NCI-H2227 (cell line): ENCODE measurements around the gene SH3GLB1.

Experiments
- DNase-seq: peaks from one replicate; lab custom pipeline; 2025; ENCODE audit not compliant: unreplicated experiment; lab: John Stamatoyannopoulos, UW

The SH3GLB1 gene

GRCh38 chr1:86731416-86731815 lies 27.0 kb downstream of the SH3GLB1 start:
- DNase-seq = no peak

- no peak for DNase-seq
Measured at GRCh38 chr1:86733340-86733739, 29.0 kb downstream of the SH3GLB1 start.

- no peak for DNase-seq
Measured at GRCh38 chr1:86739648-86740509, 35.5 kb downstream of the SH3GLB1 start.

GRCh38 chr1:86741947-86742572 lies 37.7 kb downstream of the SH3GLB1 start:
- DNase-seq = peak; percentile 43

- no peak for DNase-seq
Measured at GRCh38 chr1:86747304-86747703, 42.9 kb downstream of the SH3GLB1 start.

GRCh38 chr1:86748622-86749373 lies 44.4 kb downstream of the SH3GLB1 start:
- no peak for DNase-seq

- no peak for DNase-seq
Measured at GRCh38 chr1:86750076-86750475, 45.7 kb downstream of the SH3GLB1 start.

- DNase-seq = no peak
Measured at GRCh38 chr1:86750530-86750929, 46.2 kb downstream of the SH3GLB1 start.

GRCh38 chr1:86751923-86752322 lies 47.5 kb downstream of the SH3GLB1 start:
- no peak for DNase-seq

- DNase-seq = no peak
Measured at GRCh38 chr1:86753700-86754099, 49.3 kb downstream of the SH3GLB1 start.

- no peak for DNase-seq
Measured at GRCh38 chr1:86754265-86754974, 50.0 kb downstream of the SH3GLB1 start.

- no peak for DNase-seq
Measured at GRCh38 chr1:86756062-86756406, 51.7 kb downstream of the SH3GLB1 start.

- DNase-seq = no peak
Measured at GRCh38 chr1:86757272-86757984, 53.1 kb downstream of the SH3GLB1 start.

- no peak for DNase-seq
Measured at GRCh38 chr1:86758570-86758969, 54.2 kb downstream of the SH3GLB1 start.

GRCh38 chr1:86760199-86760598 lies 55.8 kb downstream of the SH3GLB1 start:
- DNase-seq = no peak

GRCh38 chr1:86762336-86762735 lies 58.0 kb downstream of the SH3GLB1 start:
- DNase-seq = no peak

- no peak for DNase-seq
Measured at GRCh38 chr1:86764523-86764922, 60.1 kb downstream of the SH3GLB1 start.

GRCh38 chr1:86765073-86765472 lies 60.7 kb downstream of the SH3GLB1 start:
- DNase-seq = no peak

GRCh38 chr1:86765674-86766073 lies 61.3 kb downstream of the SH3GLB1 start:
- DNase-seq = no peak

- DNase-seq = no peak
Measured at GRCh38 chr1:86768554-86768953, 64.2 kb downstream of the SH3GLB1 start.

GRCh38 chr1:86769065-86769464 lies 64.7 kb downstream of the SH3GLB1 start:
- no peak for DNase-seq
